Stimulated activated CD4-positive, alpha-beta T cell treated with anti-CD3 and anti-CD28 coated beads, Interleukin-12 subunit alpha, Interleukin-12 subunit beta, amount 100 ng/mL, for 24 hours (primary cell): Measurements from ENCODE around the gene ROBO4.

ENCODE experiments used
- DNase-seq, 2 experiments: peaks; one replicate each; pipeline ENCODE4 v3.0.0-alpha.2; 2020; ENCODE audit warnings: low read depth in 2 of 2

Gene ROBO4

GRCh38 chr11:124841840-124842239 is 55.8 kb downstream of the ROBO4 start:
- DNase-seq = no peak

- no peak for DNase-seq
Observed at GRCh38 chr11:124841201-124841600, 56.5 kb downstream of the ROBO4 start.

- no peak for DNase-seq
Observed at GRCh38 chr11:124840666-124841065, 57.0 kb downstream of the ROBO4 start.

GRCh38 chr11:124839972-124840621 is 57.6 kb downstream of the ROBO4 start:
- DNase-seq = no peak

DNA sequence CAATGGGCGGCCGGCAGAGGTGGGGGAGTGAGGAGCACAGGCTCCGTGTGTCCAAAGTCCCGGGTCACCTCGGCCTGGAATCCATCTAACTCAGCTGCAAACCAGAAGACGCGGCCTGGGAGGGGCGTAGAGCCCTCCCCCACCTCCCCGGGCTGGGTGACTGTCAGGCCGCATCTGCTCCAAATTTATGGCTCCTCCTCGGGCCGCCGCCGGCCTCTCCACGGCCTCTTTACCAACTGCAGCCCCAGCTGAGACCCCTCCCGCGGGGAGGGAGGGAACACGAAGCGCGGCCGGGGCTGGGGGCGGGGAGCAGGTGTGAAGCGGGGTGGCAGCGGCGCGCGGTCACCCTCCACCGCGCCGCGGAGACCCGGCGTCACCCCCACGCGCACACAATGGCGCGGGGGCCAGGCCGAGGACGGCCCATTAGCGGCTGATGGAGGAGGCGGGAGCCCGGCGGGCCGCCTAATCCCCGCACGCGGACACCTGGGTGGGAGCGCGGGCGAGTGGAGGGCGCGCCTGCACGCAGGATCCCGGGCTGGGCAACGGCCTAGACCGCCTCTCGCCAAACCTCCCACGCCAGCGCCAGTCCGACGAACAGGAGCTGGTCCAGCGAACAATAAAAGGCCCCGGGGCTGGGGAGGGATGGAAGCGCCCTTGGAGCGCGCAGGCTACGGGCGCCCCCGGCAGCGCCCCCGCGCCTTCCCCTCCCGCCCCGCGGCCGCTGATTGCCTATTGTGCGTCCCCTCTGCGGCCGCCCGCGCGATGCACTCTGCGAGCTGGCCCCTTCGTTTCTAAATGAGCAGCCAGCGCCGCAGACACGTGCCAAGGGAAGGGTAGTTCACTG is 58.3 kb downstream of the ROBO4 start:
- no peak for DNase-seq

DNA sequence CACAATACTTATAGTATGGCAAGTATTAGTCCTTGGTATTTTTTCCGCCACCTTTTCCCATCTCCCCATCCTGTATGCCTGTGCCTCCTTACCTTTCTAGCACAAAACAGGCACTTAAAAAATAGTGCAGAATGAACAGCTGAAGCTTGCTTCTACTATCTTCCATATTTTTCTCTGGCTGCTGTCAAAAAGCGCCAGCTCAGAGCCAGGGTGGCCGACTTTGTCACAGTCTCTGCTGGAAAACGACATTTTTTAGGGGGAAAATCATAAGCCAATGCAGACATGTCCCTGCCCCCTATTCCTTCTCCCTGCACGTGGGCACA is 58.9 kb downstream of the ROBO4 start:
- DNase-seq = no peak

- DNase-seq = no peak
Observed at GRCh38 chr11:124837491-124837856, 60.2 kb downstream of the ROBO4 start.

DNA sequence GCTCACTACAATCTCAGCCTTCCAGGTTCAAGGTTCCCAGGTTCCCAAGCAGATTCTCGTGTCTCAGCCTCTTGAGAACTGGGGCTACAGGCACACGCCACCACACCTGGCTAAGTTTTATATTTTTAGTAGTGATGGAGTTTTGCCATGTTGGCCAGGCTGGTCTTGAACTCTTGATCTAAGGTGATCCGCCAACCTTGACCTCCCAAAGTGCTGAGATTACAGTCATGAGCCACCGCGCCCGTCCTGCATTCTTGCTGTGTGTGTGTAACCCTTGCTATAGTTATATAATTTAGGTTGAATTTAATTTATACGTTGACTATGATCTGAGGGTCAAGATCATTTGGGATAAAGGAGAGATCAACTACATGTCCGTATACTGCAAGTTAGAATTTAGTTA is 61.7 kb downstream of the ROBO4 start:
- DNase-seq = no peak

- DNase-seq = no peak
Observed at GRCh38 chr11:124834526-124835180, 63.0 kb downstream of the ROBO4 start.
